Left hindlimb (tissue), 1 donor: ENCODE measurements around the gene PDLIM1.
"Not testable (repeated sequence)": the region's sequence is repeated elsewhere in the genome, so short reads cannot be mapped to it uniquely, and the experiment has no call there.

Experiments
- DNase-seq: peaks from one replicate; pipeline ENCODE4 v3.0.0-alpha.2; 2018

The PDLIM1 gene

DNA sequence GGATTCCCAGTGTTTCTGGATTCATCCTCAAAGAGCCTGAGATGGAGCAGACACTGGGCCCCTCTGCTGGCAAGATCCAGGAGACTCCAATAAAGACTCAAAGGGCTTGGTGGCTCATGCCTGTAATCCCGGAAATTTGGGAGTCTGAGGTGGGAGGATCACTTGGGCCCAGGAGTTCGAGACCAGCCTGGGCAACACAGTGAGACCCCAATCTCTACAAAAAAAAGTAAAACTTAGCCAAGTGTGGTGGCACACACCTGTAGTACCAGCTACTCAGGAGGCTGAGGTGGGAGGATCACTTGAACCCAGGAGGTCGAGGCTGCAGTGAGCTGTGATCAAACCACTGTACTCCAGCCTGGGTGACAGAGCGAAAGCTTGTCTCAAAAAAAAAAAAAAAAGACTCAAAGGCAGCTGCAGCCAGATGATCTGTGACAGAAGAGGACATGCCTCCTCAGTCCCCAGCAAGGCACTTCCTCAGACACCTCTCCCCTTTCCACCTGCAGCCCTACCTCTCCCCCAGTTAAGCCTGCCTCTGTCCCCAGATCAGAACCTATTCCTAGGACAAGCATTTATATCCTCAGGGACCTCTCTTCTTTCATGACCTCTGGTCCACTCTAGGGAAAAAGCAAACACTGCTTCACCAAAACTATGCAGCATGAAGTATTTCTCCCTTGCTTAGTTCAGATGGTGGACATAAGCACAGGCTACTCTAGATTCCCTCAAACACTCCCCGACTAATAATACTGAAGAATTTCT is 27.9 kb downstream of the PDLIM1 start:
- DNase-seq, result no peak

DNA sequence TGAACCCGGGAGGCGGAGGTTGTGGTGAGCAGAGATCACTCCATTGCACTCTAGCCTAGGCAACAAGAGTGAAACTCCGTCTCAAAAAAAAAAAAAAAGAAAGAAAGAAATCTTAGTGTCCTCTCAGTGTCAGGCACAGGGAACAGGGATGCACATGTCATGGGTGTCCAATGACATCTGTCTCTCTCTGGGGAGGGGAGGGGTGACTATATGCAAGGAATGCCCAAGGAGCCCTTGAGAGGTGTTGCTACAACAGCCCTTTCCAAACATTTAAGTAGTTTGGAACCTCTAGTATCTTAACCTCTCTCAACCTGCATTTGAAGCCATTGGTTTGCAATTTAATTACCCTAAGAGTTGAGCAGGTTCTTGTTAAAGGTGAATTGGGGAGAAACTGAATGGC is 28.9 kb downstream of the PDLIM1 start:
- no peak for DNase-seq

DNA sequence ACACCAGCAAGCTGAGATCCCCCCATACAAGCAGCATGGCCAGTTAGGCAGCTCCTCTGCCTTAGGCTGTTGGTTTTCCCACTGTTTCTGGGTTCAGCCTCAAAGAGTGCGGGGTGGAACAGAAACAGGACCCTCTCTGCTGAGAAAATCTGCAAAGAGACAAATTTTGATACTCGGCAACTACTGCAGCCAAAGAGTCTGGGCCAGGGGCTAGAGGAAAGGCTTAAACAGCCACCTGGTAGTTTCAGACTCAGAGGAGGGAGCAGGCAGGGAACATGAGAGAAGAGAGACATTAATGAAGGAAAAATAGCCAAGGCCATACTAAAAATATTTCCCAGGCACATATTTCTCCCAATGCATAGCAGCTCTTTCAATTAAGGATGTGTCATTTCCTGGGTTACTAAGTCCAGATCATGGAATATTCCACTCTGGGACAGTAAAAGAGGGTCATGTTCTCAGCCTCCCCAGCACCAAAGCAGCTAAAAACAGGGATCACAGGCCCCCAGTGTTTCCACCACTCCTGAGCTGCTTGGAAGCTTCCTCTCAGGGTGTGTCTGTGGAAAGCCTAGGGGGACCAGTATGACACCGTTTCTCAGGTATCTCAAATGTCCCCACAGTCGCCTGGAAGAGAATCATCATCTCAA is 29.8 kb downstream of the PDLIM1 start:
- no peak for DNase-seq

DNA sequence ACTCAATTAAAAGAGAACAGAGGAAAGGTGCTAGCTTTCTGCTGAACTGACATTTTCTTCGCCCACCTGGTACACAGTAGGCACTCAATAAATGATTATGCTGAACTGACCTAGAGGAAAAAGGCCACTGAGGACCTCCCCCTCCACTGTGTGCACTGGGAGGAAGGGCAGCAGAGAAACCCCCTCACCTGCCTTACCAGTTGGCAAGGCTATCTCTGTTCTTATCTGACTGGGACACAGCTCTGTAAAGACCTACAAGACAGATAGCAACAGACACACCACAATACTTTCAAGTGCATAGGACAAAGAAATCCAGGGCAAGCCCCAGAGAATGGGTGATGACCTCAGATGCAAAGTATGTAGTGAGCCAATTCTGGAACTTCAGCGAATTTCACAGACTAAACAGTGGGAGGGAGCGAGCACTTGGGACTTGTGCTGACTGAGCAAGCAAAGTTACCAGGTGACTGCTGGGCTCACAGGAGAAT is 30.4 kb downstream of the PDLIM1 start:
- no peak for DNase-seq

DNA sequence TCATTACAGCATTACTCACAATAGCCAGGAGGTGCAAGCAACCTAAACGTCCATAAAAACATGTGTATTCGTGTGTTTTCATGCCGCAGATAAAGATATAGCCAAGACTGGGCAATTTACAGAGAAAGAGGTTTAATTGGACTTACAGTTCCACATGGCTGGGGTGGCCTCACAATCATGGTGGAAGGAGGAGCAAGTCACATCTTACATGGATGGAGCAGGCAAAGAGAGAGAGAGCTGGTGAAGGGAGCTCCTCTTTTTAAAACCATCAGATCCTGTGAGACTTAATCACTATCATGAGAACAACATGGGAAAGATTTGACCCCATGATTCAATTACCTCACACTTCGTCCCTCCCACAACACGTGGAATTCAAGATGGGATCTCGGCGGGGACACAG is 33.0 kb downstream of the PDLIM1 start:
- no peak for DNase-seq

DNA sequence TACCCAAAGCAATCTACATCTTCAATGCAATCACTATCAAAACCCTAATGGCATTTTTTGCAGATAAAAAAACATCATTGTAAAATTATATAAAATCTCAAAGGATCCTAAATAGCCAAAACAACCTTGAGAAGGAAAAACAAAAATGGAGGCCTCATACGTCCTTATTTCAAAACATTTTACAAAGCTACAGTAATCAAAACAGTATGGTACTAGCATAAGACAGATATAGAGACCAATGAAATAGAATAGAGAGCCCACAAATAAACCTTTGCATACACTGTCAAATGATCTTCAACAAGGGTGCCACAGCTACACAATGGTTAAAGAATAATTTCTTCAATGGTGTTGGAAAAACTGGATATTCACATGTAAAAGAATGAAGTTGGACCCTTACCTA is 34.5 kb downstream of the PDLIM1 start:
- DNase-seq, result no peak

DNA sequence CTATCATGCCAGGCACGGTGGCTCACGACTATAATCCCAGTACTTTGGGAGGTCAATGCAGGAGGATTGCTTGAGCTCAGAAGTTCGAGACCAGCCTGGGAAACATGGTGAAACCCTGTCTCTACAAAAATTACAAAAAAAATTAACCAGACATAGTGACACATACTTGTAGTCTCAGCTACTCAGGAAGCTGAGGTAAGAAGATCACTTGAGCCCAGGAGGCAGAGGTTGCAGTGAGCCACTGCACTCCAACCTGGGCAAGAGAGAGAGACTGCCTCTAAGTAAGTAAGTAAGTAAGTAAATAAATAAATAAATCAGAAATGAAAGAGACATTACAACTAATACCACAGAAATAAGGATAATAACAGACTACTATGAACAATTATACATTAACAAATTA is 36.2 kb downstream of the PDLIM1 start:
- DNase-seq, result no peak

DNA sequence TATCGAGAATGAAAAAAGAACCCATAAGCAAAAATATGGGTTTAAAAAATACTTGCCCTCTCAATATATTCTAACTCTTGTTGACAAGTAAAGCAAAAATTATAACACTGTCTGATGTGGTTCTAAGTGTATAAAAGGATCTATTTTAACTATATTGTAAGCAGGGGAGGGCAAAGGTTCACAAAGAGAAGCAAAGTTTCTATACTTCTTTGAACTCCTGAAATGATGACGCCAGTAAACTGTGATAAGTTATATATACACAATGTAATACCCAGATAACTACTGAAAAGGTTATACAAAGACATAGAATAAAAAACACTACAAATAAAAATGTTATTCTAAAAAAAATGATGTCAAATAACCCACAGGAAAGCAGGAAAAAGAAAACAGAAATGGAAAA is 37.1 kb downstream of the PDLIM1 start:
- DNase-seq, result no peak

DNA sequence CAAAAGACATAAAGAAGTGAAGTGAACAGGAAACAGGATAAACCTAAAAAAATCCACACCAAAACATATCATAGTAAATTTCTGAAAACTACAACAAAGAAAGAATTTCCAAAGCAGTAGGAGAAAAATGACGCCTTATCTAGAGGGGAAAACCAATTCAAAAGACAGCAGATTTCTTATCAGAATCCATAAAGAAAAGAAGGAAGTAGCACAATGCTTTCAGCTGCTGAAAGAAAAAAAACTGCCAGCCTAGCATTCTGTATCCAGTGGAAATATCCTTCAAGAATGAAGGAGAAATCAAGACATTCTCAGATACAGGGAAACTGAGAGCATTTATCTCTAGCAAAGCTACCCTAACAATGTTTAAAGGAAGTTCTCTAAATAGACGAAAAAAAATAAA is 37.8 kb downstream of the PDLIM1 start:
- no peak for DNase-seq

DNA sequence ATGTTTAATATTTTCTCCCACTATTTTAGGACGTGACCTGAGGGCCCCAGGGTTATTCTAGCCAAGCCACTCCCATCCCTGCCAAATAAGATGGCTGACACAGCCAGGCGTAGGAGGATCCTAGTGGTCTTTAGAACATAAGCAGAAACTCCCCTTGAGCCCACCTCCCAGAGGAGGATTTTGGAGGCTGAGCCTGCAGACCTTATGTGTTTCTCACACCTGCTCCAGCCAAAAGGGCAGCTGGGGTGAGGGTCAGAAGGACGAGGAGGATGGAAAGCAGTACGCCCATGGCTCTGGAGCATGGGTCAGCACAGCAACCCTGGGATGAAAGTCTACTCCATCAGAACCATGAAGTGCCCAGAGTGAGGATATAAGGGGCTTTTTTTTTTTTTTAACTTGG is 39.9 kb downstream of the PDLIM1 start:
- no peak for DNase-seq

DNA sequence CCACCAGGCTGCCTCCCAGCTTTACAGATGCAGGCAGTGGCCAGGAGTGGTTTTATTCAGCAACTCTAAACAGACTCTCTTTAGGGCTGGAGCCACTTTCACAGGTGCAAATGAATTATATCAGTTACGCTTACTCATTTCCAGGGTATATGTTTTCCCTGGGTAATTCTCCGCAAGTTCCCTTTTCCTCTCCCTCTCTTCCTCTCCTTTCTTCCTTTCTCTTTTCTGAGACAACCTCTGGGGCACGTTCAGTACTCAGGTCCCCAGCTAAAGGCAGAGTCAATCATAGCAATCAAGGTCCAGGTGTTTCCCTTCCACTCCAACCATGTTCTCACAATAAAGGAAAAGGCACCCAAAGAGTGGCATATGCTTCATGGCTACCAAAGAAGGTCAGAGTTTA is 41.3 kb downstream of the PDLIM1 start:
- no peak for DNase-seq

DNA sequence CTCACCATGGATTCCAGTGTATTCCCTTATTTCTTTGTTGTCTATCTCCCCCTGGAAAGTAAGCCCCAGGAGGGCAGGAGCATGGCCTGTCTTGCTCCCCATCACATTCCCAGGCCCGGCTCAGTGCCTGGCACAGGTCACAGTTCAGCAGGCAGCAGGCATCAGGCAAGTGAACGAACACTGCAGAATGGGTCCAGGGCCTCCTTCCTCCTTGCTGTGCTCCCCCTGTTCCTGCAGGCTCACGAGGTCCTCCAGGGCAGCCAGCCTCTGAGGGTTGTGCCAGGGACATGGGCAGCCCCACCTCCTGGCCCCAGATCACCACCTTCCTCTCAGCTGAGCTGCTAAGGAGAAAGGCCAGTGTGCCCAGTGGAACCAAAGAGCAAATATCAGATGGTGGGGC is 41.8 kb downstream of the PDLIM1 start:
- no peak for DNase-seq

DNA sequence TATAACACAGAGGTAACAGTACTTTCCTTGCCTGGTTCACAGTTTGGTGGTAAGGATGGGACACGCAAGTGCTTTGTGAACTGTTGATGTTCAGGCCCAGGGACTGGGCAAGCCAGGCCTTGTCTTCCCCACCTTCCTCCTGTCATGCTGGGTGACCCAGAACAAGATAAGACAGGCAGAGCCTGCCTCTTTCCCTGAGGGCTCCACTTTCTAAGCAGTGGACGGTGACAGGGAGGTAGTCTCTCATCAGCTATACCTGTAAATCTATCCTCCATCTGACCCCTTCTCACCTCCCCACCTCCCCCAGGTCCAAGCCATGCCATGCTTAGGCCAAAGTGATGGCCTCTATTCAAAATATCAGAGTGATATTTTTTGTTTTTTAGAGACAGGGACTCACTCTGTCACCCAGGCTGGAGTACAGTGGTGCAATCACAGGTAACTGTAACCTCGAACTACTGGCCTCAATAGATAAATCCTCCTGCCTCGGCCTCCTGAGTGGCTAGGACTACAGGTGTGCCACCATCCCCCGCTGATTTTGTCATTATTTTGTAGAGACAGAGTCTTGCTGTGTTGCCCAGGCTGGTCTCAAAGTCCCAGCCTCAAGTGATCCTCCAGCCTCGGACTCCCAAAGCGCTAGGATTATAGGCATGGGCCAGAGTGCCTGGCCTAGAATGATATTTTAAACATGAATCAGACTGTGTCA is 42.8 kb downstream of the PDLIM1 start:
- no peak for DNase-seq

DNA sequence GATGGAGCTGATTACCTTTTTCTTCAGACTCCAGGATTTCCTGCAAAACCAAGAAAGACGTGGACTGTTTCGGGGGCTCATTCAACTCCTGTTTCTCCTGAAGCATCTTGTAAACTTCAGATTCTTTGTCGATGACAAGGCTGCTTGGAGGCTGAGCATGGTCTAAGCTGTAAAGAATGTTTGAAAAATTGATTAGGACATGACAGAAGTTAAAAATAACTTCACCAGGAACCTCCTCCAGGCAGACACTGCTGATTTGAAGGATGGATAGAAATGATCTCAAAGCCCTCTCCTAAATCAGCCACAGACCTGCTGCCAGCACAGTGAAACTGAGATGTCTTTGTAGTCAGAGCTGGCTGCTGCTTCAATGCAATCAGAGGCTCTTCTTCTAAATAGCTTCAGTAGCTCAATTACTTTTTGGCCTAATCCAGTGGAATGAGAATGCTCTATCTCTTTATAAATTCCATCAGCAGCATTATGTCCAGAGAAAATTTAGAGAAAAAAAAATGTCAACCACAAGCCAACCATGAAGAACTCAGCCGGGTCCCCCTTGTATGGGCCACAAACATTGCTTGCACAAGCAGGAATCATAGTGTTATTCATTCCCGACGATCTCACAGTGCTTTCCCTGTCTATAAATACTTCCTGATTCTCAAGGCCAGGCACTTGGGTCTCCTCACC is 43.5 kb downstream of the PDLIM1 start:
- no peak for DNase-seq

DNA sequence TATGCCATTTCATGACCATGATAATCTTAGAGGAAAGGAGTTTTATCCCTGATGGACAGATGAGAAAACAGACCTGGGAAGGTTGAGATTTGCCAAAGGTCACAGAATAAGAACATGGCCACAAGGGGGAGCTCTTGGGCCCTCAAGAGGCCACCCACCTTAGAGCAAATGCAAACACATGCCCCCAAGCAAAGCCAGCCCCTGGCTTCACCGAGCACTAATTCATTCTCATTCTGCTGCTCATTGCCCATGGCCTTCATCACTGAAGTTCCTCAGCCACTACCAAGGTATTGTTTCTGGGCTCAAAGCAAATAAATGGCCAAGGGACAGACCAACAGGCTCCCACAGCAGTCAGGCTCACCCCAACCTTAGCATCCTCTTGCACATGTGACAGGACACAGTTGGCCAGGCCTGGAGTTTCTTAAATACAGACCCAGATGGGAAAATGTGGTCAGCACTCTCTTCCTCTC is 44.2 kb downstream of the PDLIM1 start:
- DNase-seq, result peak; percentile 45

DNA sequence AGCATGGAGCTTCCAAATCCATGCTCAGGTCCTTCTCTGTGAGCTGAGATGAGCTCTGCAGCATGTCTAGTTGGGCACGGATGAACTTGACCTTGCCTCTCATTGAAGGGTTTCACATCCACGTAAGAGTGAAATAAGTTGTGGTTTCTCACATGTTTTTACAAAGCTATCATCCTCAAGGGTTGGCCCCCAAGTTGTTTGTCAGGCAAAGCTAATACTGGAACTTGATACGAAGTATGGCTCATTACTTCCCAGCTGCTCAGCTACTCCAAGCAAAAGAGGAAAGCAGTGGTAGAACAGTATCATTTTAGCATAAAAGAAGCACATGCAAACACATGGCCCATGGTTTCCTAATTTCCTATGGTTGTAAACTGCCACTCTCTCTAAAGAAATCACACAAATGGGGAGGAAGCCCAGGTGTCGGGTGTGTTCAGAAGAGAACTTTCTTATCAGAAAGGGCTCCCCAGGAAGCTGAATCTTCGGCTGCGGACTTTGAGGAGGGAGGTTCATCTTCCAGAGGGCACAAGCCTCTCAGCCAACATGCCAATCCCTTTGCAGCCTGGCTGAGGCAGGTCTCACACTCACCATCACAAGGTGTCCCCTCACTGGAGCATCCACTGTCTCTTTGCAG is 45.3 kb downstream of the PDLIM1 start:
- DNase-seq, result no peak

DNA sequence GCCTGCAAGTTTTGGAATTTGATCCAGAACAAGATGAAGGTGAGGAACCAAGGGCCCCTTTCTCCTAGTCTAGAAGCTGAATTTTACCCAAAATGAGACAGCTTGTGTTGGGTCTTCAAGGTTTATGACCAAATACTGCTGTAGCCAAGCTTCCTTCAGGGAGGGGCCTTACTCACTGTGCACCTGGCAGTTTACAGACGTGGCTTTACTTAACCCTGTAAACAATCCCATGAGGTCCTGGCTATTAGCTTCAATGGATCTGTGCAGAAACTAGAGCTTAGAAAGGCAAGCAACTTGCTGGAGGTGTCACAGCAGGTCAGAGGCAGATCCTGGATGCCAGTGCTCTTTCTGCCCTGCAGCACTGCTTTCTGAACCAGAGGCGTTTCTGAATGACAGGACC is 46.7 kb downstream of the PDLIM1 start:
- no peak for DNase-seq

DNA sequence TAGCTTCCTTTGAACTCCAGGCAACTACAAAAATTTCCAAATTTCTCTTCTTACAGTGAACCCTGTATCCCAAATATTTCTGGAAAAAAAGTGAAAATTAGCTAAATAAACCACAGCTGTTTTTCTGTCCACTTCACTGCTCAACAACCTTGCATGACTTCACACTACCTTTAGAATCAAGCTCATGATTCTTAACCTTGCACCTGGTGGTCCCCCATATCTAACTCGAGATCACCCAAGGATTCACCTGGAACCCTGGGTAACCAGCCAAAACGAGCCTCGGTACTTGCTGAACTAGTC is 47.5 kb downstream of the PDLIM1 start:
- DNase-seq, result no peak

DNA sequence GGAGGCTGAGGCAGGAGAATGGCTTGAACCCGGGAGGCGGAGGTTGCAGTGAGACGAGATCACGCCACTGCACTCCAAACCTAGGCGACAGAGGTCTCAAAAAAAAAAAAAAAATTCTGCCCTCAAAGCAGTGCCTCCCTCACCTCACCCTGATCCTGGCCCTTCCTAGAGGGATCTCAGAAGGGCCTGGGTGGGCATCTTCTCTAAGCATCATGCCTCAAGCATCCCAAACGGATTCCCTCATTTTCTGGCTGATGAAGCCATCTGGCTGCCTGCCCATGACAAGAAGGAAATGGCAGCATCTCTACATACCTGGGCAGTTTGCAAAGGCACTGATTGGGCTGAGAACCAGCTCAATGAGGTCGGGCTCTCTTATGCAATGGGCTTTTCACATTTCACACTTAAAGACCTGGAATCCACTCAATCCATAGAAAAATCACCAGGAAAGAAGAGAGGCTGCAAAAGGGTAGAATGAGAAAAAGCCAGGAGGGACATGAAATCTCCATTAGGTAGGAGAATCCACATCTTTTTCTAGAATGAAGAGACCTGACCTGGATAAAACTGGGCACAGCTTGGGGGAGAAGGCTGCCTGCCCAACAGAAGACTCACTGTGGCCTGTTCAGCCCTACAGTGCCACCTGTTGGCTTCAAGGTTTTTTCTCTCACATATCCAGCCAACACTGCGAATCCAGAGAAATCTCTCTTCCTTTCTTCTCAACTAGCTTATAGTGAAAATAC is 48.1 kb downstream of the PDLIM1 start:
- DNase-seq, result peak; percentile 43

DNA sequence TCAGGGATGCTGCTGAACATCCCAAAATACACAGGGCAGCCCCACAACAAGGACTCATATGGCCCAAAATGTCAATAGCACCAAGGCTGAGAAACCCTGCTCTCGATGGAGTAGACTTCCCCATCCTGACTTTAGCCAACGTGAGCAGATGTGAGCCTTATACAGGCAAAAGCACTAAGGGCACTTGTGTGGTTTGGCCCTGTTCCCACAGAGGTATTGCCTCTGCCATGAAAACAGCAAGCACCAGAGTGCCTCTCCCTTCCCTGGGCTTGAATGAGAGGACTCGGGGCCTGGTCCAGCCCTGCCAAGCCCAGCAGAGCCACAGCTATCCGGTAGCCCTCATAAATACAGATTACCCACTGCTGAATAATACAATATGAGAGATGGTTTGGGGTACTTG is 49.3 kb downstream of the PDLIM1 start:
- DNase-seq, result no peak

DNA sequence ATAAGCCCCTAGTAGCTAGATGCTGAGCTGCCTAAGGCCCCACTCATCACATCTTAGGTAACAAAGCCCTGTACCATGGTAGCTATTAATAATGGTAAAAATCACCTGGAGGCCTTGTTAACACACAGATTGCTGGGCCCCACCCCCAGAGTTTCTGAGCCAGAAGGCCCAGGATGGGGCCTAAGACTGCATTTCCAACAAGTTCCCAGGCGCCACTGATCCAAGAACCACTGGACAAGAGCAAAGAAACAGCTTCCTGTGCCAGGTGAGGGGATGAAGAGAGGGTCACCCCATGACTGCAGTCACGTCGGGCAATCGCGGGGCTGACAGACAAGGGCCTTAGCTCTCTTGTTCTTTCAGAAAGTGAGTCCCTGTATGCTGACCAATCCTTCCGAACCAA is 50.0 kb downstream of the PDLIM1 start:
- no peak for DNase-seq

DNA sequence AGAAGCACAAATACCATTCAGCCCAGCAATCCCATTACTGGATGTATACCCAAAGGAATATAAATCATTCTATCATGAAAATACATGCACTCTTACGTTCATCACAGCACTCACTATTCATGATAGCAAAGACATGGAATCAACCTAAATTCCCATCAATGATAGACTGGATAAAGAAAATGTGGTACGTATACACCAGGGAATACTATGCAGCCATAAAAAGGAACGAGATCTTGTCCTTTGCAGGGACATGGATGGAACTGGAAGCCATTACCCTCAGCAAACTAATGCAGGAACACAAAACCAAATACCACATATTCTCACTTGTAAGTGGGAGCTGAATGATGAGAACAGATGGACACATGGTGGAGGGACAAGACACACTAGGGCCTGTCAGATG is 50.7 kb downstream of the PDLIM1 start:
- DNase-seq, result not testable (repeated sequence)
